BJ (cell line): Measurements from ENCODE around the gene METTL17. TPM values are rescaled to one million over a fixed set of nuclear protein-coding genes. Genes with fewer than 3 reads are reported as not detected.
"Not testable (repeated sequence)": the region's sequence is repeated elsewhere in the genome, so short reads cannot be mapped to it uniquely, and the experiment has no call there.

Experiments
- CTCF ChIA-PET: fragments of 350-600 bp; formaldehyde crosslinking; extraction: SDS; loops from one replicate; lab custom pipeline; 2021; ENCODE audit warnings: antibody characterized with exemption, inconsistent platforms; lab: Yijun Ruan, JAX
- POLR2A ChIA-PET: fragments of 300-600 bp; sonication (Branson Sonifier 250); formaldehyde crosslinking; extraction: SDS; loops from one replicate; lab custom pipeline; 2021; ENCODE audit warnings: antibody characterized with exemption; lab: Charles Lee
- DNase-seq: peaks from one replicate; pipeline ENCODE4 v3.0.0-alpha.2; 2011; ENCODE audit warnings: low read depth
- H3K27me3 ChIP-seq: 2 replicates; pipeline ENCODE4 v1.6.0; 2011; ENCODE audit warnings: low read length; ENCODE audit not compliant: control insufficient read depth, insufficient read depth
- H3K36me3 ChIP-seq: 2 replicates; pipeline ENCODE4 v1.5.1; 2011; ENCODE audit warnings: low read length; ENCODE audit not compliant: control insufficient read depth, insufficient read depth
- H3K4me3 ChIP-seq: 2 replicates; pipeline ENCODE4 v1.5.1; 2011; ENCODE audit warnings: low read depth, mild to moderate bottlenecking, control low read depth, low read length
- polyA plus RNA-seq: library from polyadenylated mRNA; depleted of rRNA; stranded (reverse); fragments of >200 nt; gene quantifications from 2 replicates; pipeline ENCODE4 v1.2.3, GENCODE V29; 2011
- TF ChIP-seq, protein P1 (sequence below): IDR thresholded peaks from 2 replicates; pipeline ENCODE4 v1.5.1; 2011; ENCODE audit warnings: low read depth, mild to moderate bottlenecking, control low read depth, inconsistent platforms, low read length, moderate library complexity; ENCODE audit not compliant: insufficient read depth

The METTL17 gene
- polyA plus RNA-seq, 1 experiment = 56.2 TPM

GRCh38 chr14:20976291-20976690 lies 13.5 kb upstream of the METTL17 start:
- DNase-seq = no peak
- Histone ChIP-seq H3K36me3 (no peaks in the 10 kb centered on the region), H3K4me3 (no peak overlapping the region), H3K27me3 (no peaks in the 10 kb centered on the region)
- TF ChIP-seq, protein P1, sequence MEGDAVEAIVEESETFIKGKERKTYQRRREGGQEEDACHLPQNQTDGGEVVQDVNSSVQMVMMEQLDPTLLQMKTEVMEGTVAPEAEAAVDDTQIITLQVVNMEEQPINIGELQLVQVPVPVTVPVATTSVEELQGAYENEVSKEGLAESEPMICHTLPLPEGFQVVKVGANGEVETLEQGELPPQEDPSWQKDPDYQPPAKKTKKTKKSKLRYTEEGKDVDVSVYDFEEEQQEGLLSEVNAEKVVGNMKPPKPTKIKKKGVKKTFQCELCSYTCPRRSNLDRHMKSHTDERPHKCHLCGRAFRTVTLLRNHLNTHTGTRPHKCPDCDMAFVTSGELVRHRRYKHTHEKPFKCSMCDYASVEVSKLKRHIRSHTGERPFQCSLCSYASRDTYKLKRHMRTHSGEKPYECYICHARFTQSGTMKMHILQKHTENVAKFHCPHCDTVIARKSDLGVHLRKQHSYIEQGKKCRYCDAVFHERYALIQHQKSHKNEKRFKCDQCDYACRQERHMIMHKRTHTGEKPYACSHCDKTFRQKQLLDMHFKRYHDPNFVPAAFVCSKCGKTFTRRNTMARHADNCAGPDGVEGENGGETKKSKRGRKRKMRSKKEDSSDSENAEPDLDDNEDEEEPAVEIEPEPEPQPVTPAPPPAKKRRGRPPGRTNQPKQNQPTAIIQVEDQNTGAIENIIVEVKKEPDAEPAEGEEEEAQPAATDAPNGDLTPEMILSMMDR = no peak
- ChIA-PET POLR2A (no interaction called here), CTCF (interaction anchor here (0.9 kb wide), 1 partner anchor 39 kb away, joined by 5 read pairs; no protein-coding TSS in a partner anchor)

DNA sequence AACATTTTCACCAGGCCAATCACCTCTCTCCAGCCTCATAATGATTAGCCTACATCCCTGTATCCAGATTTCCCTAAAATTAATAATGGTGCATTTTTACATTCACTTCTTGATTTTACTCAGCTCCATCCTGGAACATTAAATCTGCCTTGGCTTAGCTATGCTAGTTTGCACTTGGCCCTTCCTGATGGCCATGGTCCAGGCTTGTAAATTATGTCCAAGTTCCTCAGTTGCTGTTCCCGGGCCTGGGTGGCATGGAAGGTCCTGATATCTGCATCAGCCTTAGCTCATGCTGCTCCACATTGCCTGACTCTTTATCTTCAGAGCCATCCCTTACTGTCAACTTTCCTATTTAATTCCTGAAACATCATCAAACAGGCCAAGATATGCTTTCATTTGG lies 11.1 kb upstream of the METTL17 start:
- POLR2A ChIA-PET = no interaction called here

GRCh38 chr14:20980906-20981305 lies 8.9 kb upstream of the METTL17 start:
- TF ChIP-seq, protein P1 = no peak
- POLR2A ChIA-PET = no interaction called here
- no peak overlapping the region for H3K4me3 ChIP-seq
- DNase-seq = no peak
- CTCF ChIA-PET = interaction anchor here (1.2 to 4.6 kb wide), 2 partner anchors 9 to 34 kb away, joined by 7 to 46 read pairs; no protein-coding TSS in a partner anchor
- H3K36me3 ChIP-seq = no peaks in the 10 kb centered on the region
- H3K27me3 ChIP-seq = no peaks in the 10 kb centered on the region

More for the DNA sequence above, 11.1 kb upstream of the METTL17 start:
- CTCF ChIA-PET = interaction anchor here (1.4 kb wide), 1 partner anchor 8 kb away, joined by 6 read pairs; no protein-coding TSS in a partner anchor
- Histone ChIP-seq H3K36me3 (no peaks in the 10 kb centered on the region), H3K4me3 (no peak overlapping the region), H3K27me3 (no peaks in the 10 kb centered on the region)
- TF ChIP-seq, protein P1 = no peak
- DNase-seq = no peak

GRCh38 chr14:20982646-20983369 lies 7.0 kb upstream of the METTL17 start:
- no peaks in the 10 kb centered on the region for H3K36me3 ChIP-seq
- DNase-seq = no peak
- TF ChIP-seq, protein P1 = no peak
- ChIA-PET CTCF (interaction anchor here (0.9 to 4.6 kb wide), 3 partner anchors 11 to 86 kb away, joined by 3 to 46 read pairs (median 3); no protein-coding TSS in a partner anchor), POLR2A (no interaction called here)
- no peaks in the 10 kb centered on the region for H3K27me3 ChIP-seq
- H3K4me3 ChIP-seq = no peak overlapping the region

GRCh38 chr14:20985650-20986049 lies 4.1 kb upstream of the METTL17 start:
- CTCF ChIA-PET = interaction anchor here (0.8 to 4.3 kb wide), 2 partner anchors 14 to 106 kb away, joined by 3 to 37 read pairs; no protein-coding TSS in a partner anchor
- POLR2A ChIA-PET, H3K4me3 ChIP-seq, H3K36me3 ChIP-seq, H3K27me3 ChIP-seq, DNase-seq: not testable (repeated sequence)
